GM12874 (cell line): ENCODE measurements around the gene ADGB.

ENCODE experiments used
- CTCF ChIP-seq: IDR thresholded peaks from 2 replicates; pipeline ENCODE4 v1.5.1; 2011; ENCODE audit warnings: low read depth, mild to moderate bottlenecking, control low read depth, low read length, moderate library complexity; ENCODE audit not compliant: insufficient read depth

ADGB gene

GRCh38 chr6:146666909-146667308, 68.1 kb downstream of the ADGB start:
- no peak for TF ChIP-seq CTCF

GRCh38 chr6:146670161-146670560, 71.4 kb downstream of the ADGB start:
- no peak for TF ChIP-seq CTCF

GRCh38 chr6:146673069-146673468, 74.3 kb downstream of the ADGB start:
- TF ChIP-seq CTCF = no peak

- TF ChIP-seq CTCF = no peak
Measured at GRCh38 chr6:146679386-146679785, 80.6 kb downstream of the ADGB start.

GRCh38 chr6:146682919-146683318, 84.1 kb downstream of the ADGB start:
- TF ChIP-seq CTCF = no peak

GRCh38 chr6:146689806-146690205, 91.0 kb downstream of the ADGB start:
- TF ChIP-seq CTCF = no peak

- TF ChIP-seq CTCF = no peak
Measured at GRCh38 chr6:146693342-146693741, 94.6 kb downstream of the ADGB start.

GRCh38 chr6:146697921-146698320, 99.1 kb downstream of the ADGB start:
- no peak for TF ChIP-seq CTCF
